GM21390 (cell line): ENCODE measurements around the gene MARS1.
A peak's percentile ranks its signal among the peaks of the same experiment; 100 is the strongest.

Experiments used
- ATAC-seq: cut with Tn5 transposase; IDR thresholded peaks from one replicate; pipeline ENCODE4 v1.9.1; 2021; ENCODE audit not compliant: unreplicated experiment

The MARS1 gene

DNA sequence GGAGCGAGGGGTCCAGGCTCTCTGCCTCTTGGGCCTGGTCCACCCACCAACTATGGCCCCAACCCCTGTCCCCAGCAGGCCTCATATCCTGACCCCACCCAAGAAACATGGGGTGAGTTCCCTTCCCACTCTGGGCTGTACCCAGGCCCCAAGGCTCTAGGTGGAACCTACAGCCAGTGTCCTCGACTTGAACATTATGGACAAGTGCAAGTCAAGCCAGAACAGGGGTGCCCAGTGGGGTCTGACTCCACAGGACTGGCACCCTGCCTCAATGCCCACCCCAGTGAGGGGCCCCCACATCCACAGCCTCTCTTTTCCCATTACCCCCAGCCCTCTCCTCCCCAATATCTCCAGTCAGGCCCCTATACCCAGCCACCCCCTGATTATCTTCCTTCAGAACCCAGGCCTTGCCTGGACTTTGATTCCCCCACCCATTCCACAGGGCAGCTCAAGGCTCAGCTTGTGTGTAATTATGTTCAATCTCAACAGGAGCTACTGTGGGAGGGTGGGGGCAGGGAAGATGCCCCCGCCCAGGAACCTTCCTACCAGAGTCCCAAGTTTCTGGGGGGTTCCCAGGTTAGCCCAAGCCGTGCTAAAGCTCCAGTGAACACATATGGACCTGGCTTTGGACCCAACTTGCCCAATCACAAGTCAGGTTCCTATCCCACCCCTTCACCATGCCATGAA, 16.8 kb upstream of the MARS1 start:
- ATAC-seq, result no peak

DNA sequence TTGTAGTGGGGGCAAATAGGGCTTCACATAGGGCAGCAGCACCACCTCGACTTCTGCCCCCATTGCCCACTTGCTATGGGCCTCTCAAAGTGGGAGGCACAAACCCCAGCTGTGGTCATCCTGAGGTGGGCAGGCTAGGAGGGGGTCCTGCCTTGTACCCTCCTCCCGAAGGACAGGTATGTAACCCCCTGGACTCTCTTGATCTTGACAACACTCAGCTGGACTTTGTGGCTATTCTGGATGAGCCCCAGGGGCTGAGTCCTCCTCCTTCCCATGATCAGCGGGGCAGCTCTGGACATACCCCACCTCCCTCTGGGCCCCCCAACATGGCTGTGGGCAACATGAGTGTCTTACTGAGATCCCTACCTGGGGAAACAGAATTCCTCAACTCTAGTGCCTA, 16.2 kb upstream of the MARS1 start:
- ATAC-seq, result no peak

DNA sequence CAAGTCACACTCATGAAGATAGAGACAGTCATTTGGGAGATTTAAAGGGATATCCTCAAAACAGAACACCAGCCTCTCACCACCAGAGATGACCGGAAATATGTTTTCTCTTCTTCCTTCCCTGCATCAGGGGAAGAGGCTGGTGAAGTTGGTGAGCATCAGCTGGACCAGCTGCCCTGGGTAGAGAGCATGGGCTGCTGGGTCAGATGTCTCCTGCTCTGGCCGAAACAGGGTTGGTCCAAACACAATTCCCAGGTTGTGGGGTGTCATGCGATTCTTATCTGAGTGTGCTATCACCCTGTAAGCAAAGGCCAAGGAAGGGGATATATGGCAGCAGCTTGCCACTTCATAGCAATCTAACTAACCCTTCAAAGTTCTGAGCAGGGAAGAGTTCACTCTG, 15.5 kb upstream of the MARS1 start:
- no peak for ATAC-seq

DNA sequence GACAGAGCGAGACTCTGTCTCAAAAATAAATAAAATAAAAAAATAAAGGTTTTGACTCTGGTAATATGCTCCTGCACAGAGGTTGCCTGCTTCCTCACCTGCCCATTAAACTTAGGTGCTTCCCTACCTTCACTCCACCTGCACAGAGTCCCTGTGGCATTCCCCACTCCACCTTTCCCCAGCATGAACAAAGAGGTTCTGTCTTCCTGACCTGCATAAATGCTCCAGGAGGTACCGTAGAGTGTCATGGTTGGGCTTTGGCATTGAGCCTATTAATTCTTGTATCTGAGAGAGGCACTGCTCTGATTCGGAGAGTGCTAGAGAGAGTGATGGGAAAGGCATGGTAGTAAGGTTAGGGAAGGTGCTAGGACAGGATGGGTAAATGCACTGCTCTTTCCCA, 14.5 kb upstream of the MARS1 start:
- ATAC-seq, result no peak

DNA sequence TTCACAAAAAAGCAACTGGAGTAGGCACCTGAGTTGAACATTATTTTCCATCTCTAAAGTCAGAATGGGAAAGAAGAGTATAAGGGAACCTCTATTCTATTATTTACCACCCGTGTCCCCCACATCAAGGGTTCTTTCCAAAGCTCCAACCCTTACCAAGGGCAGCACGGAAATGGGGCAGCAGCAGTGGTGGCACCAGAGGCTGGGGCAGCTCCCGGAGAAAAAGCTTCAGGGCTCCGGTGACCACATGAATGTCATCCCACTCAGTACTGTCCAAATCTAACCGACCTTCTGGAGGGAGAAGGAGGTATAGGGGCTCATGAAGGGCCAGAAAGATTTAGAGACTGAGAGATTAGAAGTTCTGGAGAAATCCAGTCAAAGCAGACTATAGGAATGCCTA, 14.0 kb upstream of the MARS1 start:
- ATAC-seq, result no peak

DNA sequence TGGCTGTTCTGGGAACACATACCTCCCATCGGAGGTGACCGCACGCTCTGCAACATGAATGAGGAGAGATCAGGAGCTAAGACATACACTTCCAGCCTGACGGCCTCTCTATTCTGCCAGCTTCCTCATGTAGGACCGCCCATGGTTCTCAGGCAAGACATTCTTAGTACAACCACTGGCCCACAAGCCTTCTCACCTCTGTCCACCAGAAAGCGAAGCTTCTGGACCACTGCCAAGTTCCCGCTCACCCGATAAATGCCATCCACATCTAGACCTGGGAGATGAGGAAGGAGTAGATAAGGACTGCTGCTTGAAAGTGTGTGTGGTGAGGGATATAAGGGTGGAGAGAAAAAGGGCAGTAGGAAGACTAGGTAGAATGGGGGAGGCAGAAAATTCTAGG, 13.4 kb upstream of the MARS1 start:
- ATAC-seq, result no peak

DNA sequence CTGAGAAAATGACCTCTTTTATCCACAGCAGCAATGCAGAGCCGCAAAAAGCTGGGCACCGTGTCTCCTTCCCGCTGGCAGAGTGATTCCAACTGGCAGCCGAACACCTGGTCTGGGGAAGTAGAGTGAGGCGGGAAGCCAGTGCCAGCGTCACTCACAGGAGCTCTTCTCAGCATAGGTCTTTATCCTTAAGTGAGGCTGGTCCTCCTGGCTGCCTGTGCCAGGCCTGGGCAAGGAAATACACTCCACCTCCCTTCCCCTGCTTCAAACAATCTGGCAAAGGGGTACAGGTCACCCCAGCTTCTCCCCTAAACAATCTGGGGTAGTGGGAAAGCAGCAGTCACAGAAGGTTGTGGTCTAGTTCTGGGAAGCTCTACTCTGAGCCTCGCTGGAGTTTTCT, 13.0 kb upstream of the MARS1 start:
- no peak for ATAC-seq

DNA sequence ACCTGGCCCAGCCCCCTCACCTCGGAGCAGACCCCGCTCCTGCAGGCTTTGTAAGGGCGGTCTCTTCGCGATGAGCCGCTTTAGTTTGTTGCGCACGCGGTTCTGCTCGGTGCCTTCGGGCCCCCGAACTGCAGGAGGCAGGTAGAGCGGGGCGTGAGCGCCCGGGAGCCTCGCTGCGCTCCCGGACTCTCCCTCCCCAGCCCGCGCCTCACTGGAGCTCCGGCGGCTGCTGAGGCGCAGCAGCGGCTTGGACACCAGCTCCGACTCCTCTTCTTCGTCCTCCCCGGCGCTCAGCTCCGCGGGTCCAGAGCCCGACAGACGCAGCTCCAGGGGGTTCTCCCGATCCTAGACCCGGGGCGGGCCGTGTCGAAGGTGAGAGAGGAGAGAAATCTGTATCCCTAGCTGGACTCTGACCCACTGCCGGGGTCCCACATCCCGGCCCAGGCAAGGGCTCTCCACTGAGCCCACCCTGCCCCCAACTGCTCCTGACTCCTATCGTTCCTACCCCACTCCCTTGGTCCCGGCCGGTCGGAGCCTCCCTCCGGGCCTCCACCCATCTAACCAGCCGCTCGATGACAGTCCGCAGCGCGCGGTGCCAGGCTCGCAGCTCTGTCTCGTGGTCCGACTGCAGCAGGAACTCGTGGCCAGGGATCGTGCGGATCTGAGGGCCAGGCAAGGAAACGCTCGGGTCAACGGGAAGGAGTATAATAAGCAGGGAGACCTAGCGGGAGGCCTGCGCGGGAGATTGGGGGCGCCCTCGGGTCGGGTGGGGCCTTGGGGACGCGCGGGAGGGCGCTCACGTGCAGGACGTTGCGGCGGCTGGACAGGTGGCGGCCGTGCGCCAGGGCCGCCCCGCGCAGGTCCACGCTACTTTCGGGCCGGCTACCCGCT, 12.4 kb upstream of the MARS1 start:
- no peak for ATAC-seq

DNA sequence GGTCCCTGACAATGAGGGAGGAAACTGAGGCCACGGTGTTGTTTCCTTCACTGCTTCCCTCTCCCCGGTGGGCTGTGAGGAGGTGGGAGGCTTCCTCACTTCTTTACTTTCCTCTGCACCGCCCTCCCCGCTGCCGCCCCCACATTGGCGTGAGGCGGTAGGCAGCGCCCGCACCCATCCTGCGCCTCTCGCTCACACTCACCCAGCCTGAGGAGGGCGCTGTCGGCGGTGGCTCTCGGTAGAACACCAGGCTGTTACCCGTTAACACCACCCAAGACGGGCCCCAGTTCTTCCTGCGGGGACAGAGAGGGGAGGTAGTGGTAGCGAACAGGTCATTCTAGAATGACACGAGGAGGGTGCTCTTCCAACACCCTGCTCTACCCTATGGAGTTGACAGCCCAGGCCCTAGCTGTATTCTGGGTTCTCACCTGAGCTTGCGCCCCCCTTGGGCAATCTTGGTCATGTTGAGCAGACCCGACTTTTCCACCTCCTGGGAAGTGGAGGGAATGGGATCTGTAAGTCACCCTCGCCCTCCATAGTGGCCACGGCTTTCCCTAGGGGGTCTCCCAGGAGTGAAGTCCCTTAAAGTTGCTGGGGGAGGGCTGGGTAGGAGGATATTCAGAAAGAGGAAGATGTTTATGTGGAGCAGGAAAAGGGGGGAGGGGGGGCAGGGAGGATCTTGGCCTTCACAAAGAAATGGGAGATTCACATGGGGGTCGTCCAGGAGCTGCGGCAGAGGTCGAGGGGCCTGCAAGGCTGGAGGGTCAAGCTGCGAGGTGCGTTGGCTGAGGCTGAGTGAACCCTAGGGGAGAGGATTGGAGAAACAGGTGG, 11.5 kb upstream of the MARS1 start:
- no peak for ATAC-seq

DNA sequence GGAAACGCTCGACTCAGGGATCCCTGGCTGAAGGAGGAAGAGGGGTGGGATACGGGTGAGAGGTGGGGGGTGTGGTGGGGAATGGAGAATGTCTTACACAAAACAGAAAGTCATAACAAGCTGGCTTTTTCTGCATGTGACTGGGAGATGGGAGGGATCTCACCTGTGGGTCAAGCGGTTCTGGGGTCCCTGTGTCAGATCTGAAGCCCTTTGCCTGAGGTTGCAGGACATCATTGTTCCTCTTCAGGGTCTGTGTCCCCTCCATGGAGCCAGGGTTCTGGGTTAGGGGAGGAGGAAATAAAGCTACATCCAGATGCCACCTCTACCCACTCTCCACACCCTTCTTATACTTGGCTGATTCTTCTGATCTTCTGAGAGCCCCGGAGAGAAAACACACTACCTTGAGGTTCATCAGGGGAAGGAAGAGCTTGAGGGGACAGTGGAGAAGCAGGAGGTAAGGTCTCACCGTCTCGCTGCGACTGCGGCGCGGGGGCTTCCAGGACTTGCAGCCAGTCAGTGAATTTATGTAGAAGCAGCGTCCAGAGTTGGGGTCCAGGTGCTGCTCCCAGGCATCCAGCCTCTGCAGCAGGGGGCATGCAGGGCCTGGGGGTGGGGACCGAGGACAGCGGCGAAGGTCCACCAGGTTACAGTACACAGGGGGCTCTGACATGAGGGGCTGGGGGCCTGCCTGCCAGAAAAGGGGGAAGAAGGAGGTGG, 10.7 kb upstream of the MARS1 start:
- no peak for ATAC-seq

DNA sequence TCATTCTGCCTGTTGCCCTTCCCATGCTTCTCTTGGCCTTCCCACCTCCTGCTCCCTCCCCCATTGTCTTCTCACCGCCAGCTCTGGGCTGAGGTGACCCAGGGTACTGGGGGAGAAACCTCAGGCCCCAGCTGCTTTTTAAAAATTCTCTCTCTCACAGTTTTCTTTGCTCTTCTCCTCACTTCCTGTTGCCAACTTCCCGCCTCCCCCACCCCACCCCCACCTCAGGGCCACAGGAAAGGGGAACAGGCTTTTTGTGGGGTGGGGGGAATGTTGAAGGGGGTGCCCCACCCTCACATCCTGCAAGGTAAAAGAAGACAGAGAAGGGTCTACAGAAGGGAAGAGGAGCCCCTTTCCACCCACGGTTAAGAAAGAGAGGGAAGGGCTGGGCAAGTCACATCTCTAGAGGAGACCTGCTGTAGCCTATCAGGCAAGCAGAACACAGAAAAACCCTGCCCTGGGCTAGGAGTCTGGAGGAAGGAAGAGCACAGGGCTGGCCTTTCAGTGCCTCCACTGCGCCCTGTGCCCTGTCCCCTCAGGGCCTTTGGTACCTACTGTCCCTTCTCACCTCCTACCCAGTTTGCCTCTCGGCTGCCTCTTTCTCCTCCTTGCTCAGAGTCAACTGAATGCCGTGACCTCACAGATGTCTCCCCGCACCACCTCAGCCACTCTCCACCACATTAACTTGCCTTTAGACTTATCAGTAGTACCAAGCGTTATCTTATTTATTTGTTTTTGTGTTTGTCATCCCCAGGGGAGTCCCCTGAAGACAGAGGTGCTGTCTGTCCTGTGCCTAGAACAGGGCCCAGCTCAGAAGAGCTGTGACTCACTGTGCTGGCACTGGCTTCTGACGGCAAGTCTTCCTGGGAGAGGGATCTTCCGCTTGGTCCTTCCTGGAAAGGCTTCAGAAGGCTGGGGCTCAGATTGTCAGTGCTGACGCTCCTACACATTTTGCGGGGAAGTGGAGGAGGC, 9.9 kb upstream of the MARS1 start:
- ATAC-seq, result peak; percentile 51

DNA sequence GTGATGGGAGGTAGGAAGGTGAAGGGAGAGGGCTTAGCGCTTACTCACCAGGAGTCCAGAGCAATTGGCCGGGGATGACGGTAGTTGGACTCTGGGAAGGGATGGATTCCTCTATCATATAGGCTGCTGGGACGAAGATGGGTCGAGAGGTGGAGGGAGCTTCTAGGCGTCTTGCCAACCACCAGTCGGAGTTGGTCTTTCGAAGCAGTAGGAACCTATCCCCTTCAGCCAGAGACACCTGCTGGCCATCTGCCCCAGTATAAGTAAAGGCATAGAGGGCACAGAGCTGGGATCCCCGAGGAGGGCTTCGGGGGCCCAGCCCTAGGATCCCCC, 8.9 kb upstream of the MARS1 start:
- no peak for ATAC-seq

DNA sequence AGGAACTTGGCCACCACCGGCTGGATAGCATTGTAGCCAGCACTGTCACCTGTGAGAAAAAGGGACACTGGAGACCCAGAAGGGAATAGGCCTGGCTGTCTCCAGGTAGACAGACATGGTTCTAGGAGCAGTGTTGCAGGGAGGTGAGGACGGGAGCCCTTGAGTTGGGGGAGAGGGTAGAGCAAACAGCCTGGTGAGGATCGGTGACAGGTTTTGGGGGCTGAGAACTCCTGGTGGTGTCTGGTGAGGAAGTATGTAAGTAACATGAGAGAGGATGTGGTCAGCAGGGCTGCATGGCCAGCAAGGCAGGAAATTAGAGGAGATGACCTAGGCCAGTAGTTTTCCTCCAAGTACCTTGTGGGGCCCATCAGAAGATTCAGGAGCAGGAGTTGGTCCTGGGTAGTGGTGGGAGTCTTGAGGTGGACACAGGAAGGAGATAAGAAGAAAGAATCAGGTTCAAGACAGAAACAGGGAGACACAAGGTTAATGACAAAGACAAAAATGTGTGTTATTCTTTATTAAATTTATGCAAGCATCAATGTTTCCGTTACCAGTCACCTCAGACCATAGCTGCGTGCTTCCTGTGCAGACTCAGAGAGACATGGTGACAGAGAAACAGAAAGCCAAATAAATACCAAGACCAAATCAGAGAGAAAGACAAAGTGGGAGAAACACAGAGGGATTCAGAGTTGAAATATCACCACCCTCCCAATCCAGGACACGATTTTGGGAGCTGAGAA, 8.3 kb upstream of the MARS1 start, which contains the start of gene ARHGAP9:
Gene ARHGAP9, minus strand, starts transcription at position 491 of the 740 bp plus-strand sequence. Its CDS starts 460 bp downstream, at position 31.
- peak; percentile 38 for ATAC-seq

DNA sequence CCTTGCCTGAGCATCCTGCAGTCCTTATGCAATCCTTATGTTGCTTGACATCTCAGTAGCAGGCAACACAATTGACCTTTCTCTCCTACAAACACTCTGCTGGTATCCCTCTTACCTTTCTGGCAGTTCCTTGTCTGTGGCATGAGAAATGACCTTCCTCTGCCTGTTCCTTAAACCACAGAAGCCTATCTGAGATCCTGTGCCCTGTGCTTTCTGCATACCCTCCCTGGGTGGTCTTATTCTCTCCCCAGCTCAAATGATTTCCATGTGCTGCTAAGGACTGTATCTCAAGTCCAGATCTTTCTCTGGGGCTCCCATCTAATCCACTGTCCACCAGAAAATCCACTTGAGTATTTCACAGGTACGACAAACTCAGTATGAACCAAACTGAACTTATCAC, 6.2 kb upstream of the MARS1 start:
- ATAC-seq, result no peak

DNA sequence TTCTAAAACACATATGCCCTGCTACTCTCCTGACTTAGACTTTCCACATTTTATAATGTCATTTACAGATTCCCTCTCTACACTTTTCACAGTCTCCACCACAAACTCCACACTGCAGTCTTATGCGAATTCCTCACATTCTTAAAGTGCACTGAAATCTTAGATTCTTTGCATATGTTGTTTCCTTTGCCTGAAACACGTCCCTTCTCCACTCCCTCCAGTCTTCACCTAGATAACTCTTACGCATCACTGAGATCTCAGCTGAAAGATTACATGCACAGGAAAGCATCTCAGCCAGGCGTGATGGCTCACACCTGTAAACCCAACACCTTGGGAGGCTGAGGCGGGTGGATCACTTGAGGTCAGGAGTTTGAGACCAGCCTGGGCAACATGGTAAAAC, 4.4 kb upstream of the MARS1 start:
- no peak for ATAC-seq

DNA sequence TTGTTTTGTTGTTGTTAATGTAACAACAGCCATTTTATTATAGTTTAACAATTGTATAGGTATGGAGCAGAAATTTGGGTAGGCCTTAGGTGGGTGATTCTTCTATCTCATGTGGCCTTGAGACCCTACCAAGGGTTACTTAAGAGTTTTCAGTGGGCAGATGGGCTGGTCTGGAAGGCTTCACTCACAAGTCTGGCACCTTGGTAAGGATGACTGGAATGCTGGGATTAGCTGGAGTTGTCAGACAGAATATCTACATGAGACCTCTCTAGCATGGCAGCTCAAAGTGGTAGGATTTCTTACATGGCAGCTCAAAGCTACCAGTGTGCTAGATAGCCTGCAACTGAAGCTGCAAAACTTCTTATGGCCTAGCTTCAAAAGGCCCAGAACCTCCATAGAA, 2.2 kb upstream of the MARS1 start:
- ATAC-seq, result no peak

DNA sequence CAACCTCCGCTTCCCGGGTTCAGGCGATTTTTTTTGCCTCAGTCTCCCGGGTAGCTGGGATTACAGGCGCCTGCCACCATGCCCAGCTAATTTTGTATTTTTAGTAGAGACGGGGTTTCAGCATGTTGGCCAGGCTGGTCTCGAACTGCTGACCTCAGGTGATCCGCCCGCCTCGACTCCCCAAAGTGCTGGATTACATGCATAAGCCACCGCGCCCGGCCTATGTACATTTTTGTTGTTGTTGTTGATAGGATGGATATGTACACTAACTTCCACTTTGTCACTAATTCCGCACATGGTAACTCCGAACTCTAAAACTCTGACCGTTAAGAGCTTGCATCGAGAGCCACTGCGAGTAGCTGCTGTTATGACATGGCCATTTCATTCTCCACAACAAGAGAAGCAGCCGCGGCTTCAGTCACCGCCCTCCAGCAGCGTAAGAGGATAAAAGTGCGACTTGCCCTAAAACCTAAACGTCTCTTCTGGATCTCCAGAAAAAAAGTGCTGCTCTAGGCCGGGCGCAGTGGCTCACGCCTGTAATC, 742 bp upstream of the MARS1 start:
- ATAC-seq, result no peak

DNA sequence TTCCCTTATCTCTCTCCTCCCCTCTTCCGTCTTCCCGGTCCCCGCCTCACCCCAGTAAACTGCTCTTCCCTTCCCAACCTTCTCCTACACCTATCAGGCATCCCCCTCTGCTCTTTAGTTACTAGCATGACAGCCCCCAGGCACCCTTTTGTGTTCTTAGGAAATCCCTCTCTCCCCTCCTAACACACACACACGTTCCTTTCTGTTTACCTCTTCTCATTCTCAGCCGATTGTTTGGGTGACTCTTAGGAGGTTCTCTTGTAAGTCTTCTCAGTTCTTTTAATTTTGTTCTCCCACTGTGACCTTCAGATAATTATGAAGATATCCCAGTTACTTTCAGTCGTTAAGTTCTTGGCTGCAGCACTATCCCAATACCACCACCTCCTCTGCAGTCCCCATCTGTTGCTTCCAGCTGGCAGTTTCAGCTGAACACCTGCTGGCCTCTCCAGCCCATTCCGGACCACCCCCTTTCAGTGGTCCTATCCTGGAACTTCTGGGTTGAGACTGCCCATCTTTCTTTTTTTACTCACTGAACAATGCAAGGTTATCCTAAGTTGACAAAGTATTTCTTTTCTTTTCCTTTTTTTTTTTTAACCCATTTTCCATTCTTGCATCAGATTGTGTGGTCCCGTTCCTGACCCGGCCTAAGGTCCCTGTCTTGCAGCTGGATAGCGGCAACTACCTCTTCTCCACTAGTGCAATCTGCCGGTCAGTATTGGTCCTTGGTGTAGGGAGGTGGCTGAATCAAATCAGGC, 711 bp downstream of the MARS1 start:
- ATAC-seq, result no peak
